Nephron (organoid): ENCODE measurements around the gene HCN3.

Source experiments
- H3K27ac Mint-ChIP-seq, 3 experiments: 2 replicates each; pipeline ENCODE4 v1.8.0; 2020; ENCODE audit warnings: mixed read lengths in 3 of 3, mild to moderate bottlenecking in 2 of 3, moderate library complexity in 1 of 3
- H3K27me3 Mint-ChIP-seq: 2 replicates; pipeline ENCODE4 v1.8.0; 2021; ENCODE audit warnings: low read depth, mild to moderate bottlenecking, moderate library complexity, mixed read lengths
- H3K36me3 Mint-ChIP-seq: 2 replicates; pipeline ENCODE4 v1.8.0; 2020; ENCODE audit warnings: low read depth, mixed read lengths
- H3K4me1 Mint-ChIP-seq: 2 replicates; pipeline ENCODE4 v1.8.0; 2020; ENCODE audit warnings: mixed read lengths
- H3K4me3 Mint-ChIP-seq, 3 experiments: 2 replicates each; pipeline ENCODE4 v1.8.0; 2020; ENCODE audit warnings: mild to moderate bottlenecking in 3 of 3, mixed read lengths in 3 of 3, moderate library complexity in 2 of 3
- H3K9me3 Mint-ChIP-seq: 2 replicates; pipeline ENCODE4 v1.8.0; 2020; ENCODE audit warnings: mixed read lengths
- CTCF ChIP-seq, 3 experiments: fragments of 200-600 bp; sonication (generic); IDR thresholded peaks; one replicate each; pipeline ENCODE4 v1.5.0; 2021; ENCODE audit warnings: antibody characterized with exemption in 3 of 3; ENCODE audit not compliant: unreplicated experiment in 3 of 3

The HCN3 gene

GRCh38 chr1:155300553-155301329 lies 23.5 kb downstream of the HCN3 start:
- H3K4me1 Mint-ChIP-seq = peaks cover 18% of the 10 kb centered on the region
- TF ChIP-seq CTCF (IDR thresholded peaks at IDR 0.05; ENCODE audit: unreplicated experiment in 3 of 3) = no peak
- no peak overlapping the region for H3K4me3 Mint-ChIP-seq
- no peaks in the 10 kb centered on the region for H3K36me3 Mint-ChIP-seq
- peaks cover 22% of the 10 kb centered on the region for H3K27me3 Mint-ChIP-seq
- H3K27ac Mint-ChIP-seq = peak overlapping the region in 2 of 3 experiments; percentile 59 to 63
- peaks cover 3% of the 10 kb centered on the region for H3K9me3 Mint-ChIP-seq

GRCh38 chr1:155301342-155301841 lies 24.1 kb downstream of the HCN3 start, which contains the start of gene PKLR:
Gene PKLR (minus strand): TSS chr1:155301438. CDS start chr1:155301395, 43 bp downstream.
- Mint-ChIP-seq H3K4me1 (peaks cover 18% of the 10 kb centered on the region), H3K36me3 (no peaks in the 10 kb centered on the region), H3K27ac (peak within 1 kb of the TSS in 2 of 3 experiments; percentile 59 to 63), H3K9me3 (peaks cover 3% of the 10 kb centered on the region), H3K27me3 (peaks cover 16% of the 10 kb centered on the region), H3K4me3 (no peak within 1 kb of the TSS)
- TF ChIP-seq CTCF (IDR thresholded peaks at IDR 0.05; ENCODE audit: unreplicated experiment in 3 of 3) = no peak

GRCh38 chr1:155304558-155305063 lies 27.3 kb downstream of the HCN3 start:
- Mint-ChIP-seq H3K36me3 (no peaks in the 10 kb centered on the region), H3K4me1 (peaks cover 12% of the 10 kb centered on the region), H3K4me3 (peak overlapping the region in 1 of 3 experiments; percentile 65), H3K27me3 (no peaks in the 10 kb centered on the region), H3K9me3 (no peaks in the 10 kb centered on the region), H3K27ac (peak overlapping the region; percentile 57 to 98 (median 62))
- TF ChIP-seq CTCF (IDR thresholded peaks at IDR 0.05; ENCODE audit: unreplicated experiment in 3 of 3) = no peak

GRCh38 chr1:155305881-155306391 lies 28.7 kb downstream of the HCN3 start:
- H3K4me3 Mint-ChIP-seq = peak overlapping the region; percentile 11 to 40 (median 34)
- H3K27ac Mint-ChIP-seq = peak overlapping the region in 2 of 3 experiments; percentile 54 to 84
- peaks cover 18% of the 10 kb centered on the region for H3K4me1 Mint-ChIP-seq
- H3K9me3 Mint-ChIP-seq = no peaks in the 10 kb centered on the region
- no peak for TF ChIP-seq CTCF (IDR thresholded peaks at IDR 0.05; ENCODE audit: unreplicated experiment in 3 of 3)
- H3K27me3 Mint-ChIP-seq = no peaks in the 10 kb centered on the region
- H3K36me3 Mint-ChIP-seq = peaks cover 4% of the 10 kb centered on the region

- TF ChIP-seq CTCF (IDR thresholded peaks at IDR 0.05; ENCODE audit: unreplicated experiment in 3 of 3) = peak in 2 of 3 experiments; percentile 17 to 50
- Mint-ChIP-seq H3K9me3 (no peaks in the 10 kb centered on the region), H3K36me3 (peaks cover 13% of the 10 kb centered on the region), H3K4me1 (peaks cover 22% of the 10 kb centered on the region), H3K4me3 (peak overlapping the region; percentile 29 to 64 (median 59)), H3K27me3 (no peaks in the 10 kb centered on the region), H3K27ac (peak overlapping the region; percentile 67 to 96 (median 93))
Measured at GRCh38 chr1:155307247-155307740, 30.0 kb downstream of the HCN3 start.
